Breast epithelium (tissue), 4 donors: ENCODE data around the gene RERE. TPM values are rescaled to one million over a fixed set of nuclear protein-coding genes. Genes with fewer than 3 reads are reported as not detected.

Experiments used
- DNase-seq, 2 donors: peaks; one replicate each; pipeline ENCODE4 v3.0.0-alpha.2; 2019; ENCODE audit warnings: low spot score in 2 of 2
- H3K27ac ChIP-seq, 2 donors: fragments of 200-600 bp; sonication (generic) in 1 of 2; one replicate each; pipeline ENCODE4 v1.5.1; 2016 to 2019; ENCODE audit warnings: mild to moderate bottlenecking in 1 of 2
- H3K27me3 ChIP-seq, 2 donors: fragments of 200-600 bp; sonication (generic) in 1 of 2; one replicate each; pipeline versions ENCODE4 v1.5.1 to v1.6.0; 2017 to 2019; ENCODE audit warnings: control low read depth in 1 of 2, mild to moderate bottlenecking in 1 of 2
- H3K36me3 ChIP-seq: fragments of 200-600 bp; one replicate; pipeline ENCODE4 v1.5.1; 2019
- H3K4me1 ChIP-seq, 2 donors: fragments of 200-600 bp; sonication (generic); one replicate each; pipeline ENCODE4 v1.5.1; 2016 to 2019; ENCODE audit warnings: control low read depth in 1 of 2
- H3K4me3 ChIP-seq, 3 donors: fragments of 200-600 bp; sonication (generic); 1 replicate in 2 of 3; 2 replicates in 1 of 3; pipeline ENCODE4 v1.5.1; 2016 to 2019; ENCODE audit warnings: mild to moderate bottlenecking in 3 of 3, moderate library complexity in 2 of 3
- H3K9me3 ChIP-seq, 2 donors: fragments of 200-600 bp; sonication (generic) in 1 of 2; one replicate each; pipeline ENCODE4 v1.5.1; 2016 to 2019; ENCODE audit warnings: control low read depth in 1 of 2
- POLR2A ChIP-seq: fragments of 450-650 bp; IDR thresholded peaks from one replicate; pipeline ENCODE4 v1.6.1; 2016; ENCODE audit warnings: antibody characterized with exemption, mild to moderate bottlenecking, moderate library complexity
- POLR2AphosphoS5 ChIP-seq, 3 donors: sonication (generic); formaldehyde crosslinking; IDR thresholded peaks; one replicate each; pipeline ENCODE4 v1.6.1; 2017; ENCODE audit warnings: antibody characterized with exemption in 3 of 3
- intact Hi-C: fragments of 100-400 bp; cut with DNase I; formaldehyde crosslinking; loops from one replicate; pipeline ENCODE4 v1.15.1; 2023; ENCODE audit warnings: low total_unique reads
- total RNA-seq, 3 donors: library from RNA; depleted of rRNA; stranded (reverse); fragments of >200 nt; gene quantifications; one replicate each; pipeline ENCODE4 v1.1.0, GENCODE V29; 2016
- TF ChIP-seq, protein P1 (sequence below), 3 donors: fragments of 450-650 bp; IDR thresholded peaks; one replicate each; pipeline ENCODE4 v1.5.1; 2016 to 2017; ENCODE audit warnings: antibody characterized with exemption in 3 of 3, mild to moderate bottlenecking in 3 of 3, moderate library complexity in 3 of 3

The RERE gene
- total RNA-seq, 3 donors from 2014 or later: 65.8 to 166 (median 123) TPM

DNA sequence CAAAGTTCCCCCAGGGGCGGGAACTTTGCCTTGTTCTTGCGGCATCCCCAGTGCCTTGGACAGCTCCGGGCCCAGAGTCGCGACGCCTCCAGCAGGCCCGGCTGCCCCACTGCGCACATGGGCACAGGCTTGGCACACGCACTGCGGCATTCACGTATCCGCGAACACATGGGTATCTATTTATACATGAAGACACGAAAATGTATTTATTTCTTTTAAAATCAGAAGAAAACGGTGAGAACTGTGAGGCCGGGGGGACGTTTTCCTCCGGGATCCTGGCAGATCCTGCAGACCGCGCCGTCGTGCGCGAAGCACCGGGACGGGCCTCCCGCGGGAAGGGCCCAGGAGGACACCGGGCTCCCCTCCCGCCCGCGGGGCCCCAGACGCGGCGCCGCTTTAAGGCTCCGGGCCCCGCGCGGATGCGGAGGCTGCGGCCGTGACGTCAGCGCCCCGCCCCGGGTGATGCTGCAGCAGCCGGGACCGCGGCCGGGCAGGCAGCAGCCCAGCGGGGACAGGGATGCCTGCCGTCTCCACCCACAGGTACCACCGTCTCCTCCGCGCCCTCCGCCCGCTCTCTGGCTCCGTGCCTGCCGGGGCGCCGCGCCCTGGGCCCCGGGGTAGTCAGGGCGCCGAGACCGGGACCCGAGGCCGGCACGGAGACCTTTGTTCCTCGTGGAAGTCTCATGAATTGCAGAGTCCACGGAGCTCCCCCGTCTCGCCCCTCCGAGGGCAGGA, 499.6 kb downstream of the RERE start, which contains the start of gene SLC45A1:
Gene SLC45A1, plus strand, starts transcription at position 468 of the 735 bp plus-strand sequence. CDS start 6,216 bp downstream, outside the sequence.
- peaks cover 3 to 4% of the 10 kb centered on the region in 2 donors for H3K4me1 ChIP-seq
- H3K27me3 ChIP-seq: no peaks in the 10 kb centered on the region
- peak within 1 kb of the TSS; percentile 29 to 38 for H3K27ac ChIP-seq
- DNase-seq: peak; percentile 55 to 70
- H3K4me3 ChIP-seq: peak within 1 kb of the TSS; percentile 62 to 92 (median 68)
- H3K36me3 ChIP-seq: no peaks in the 10 kb centered on the region
- TF ChIP-seq POLR2A (no peak), POLR2AphosphoS5 (IDR thresholded peaks at IDR 0.05) (peak in 1 of 3 donors; percentile 6)
- H3K9me3 ChIP-seq: no peaks in the 10 kb centered on the region
- intact Hi-C loops: loop anchor here (10.0 kb wide), 1 partner anchor 333 kb away; no protein-coding TSS in a partner anchor

DNA sequence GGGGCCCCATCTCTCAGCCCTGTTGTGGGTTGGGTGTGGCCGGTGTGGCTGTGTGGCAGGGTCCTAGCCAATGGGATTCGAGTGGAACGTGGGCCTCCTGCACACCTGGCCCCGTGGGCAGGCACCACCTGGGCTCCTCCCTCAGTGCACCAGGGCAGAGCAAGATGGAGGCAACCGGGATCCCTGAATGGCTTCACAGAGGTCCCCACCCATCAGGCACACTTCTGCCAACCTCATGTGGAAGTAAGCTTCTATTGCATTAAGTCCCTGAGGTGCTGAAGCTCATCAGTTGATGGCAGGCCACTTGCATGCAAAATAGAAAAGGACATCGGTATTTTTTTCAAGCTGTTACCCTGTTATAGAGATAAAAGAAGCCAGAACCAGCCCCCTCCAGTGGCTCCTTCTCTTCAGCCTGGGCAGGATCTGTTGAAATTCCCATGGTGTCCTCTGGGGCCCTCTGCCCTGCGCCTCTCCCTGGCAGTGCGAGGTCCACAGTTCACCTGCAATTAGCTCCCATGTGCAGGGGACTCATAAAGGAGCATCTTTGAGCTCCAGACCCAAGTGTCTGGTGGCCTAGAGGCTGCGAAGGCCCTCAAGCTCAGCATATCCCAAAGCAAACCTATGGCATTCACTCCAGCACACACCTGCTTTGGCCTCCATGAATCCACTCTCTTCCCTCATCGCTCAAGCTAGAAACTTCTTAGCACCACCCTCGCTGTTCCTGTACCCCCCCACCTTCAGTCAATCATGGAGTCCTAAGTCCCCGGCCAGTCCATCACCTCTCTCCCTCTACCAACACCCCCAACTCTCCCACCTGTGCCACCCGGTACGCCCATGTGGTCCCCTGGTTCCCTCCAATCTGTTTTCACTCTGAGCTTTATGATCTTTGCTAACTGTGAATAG, 501.6 kb downstream of the RERE start:
- intact Hi-C loops: loop anchor here (10.0 kb wide), 1 partner anchor 331 kb away; no protein-coding TSS in a partner anchor
- Histone ChIP-seq H3K36me3 (no peaks in the 10 kb centered on the region), H3K9me3 (no peaks in the 10 kb centered on the region), H3K4me1 (peaks cover 3 to 4% of the 10 kb centered on the region in 2 donors), H3K4me3 (no peak overlapping the region), H3K27me3 (no peaks in the 10 kb centered on the region), H3K27ac (no peak overlapping the region)
- TF ChIP-seq POLR2AphosphoS5 (IDR thresholded peaks at IDR 0.05): no peak
- TF ChIP-seq, protein P1, sequence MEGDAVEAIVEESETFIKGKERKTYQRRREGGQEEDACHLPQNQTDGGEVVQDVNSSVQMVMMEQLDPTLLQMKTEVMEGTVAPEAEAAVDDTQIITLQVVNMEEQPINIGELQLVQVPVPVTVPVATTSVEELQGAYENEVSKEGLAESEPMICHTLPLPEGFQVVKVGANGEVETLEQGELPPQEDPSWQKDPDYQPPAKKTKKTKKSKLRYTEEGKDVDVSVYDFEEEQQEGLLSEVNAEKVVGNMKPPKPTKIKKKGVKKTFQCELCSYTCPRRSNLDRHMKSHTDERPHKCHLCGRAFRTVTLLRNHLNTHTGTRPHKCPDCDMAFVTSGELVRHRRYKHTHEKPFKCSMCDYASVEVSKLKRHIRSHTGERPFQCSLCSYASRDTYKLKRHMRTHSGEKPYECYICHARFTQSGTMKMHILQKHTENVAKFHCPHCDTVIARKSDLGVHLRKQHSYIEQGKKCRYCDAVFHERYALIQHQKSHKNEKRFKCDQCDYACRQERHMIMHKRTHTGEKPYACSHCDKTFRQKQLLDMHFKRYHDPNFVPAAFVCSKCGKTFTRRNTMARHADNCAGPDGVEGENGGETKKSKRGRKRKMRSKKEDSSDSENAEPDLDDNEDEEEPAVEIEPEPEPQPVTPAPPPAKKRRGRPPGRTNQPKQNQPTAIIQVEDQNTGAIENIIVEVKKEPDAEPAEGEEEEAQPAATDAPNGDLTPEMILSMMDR (IDR thresholded peaks at IDR 0.05): no peak
- TF ChIP-seq POLR2A: no peak
- DNase-seq: no peak

DNA sequence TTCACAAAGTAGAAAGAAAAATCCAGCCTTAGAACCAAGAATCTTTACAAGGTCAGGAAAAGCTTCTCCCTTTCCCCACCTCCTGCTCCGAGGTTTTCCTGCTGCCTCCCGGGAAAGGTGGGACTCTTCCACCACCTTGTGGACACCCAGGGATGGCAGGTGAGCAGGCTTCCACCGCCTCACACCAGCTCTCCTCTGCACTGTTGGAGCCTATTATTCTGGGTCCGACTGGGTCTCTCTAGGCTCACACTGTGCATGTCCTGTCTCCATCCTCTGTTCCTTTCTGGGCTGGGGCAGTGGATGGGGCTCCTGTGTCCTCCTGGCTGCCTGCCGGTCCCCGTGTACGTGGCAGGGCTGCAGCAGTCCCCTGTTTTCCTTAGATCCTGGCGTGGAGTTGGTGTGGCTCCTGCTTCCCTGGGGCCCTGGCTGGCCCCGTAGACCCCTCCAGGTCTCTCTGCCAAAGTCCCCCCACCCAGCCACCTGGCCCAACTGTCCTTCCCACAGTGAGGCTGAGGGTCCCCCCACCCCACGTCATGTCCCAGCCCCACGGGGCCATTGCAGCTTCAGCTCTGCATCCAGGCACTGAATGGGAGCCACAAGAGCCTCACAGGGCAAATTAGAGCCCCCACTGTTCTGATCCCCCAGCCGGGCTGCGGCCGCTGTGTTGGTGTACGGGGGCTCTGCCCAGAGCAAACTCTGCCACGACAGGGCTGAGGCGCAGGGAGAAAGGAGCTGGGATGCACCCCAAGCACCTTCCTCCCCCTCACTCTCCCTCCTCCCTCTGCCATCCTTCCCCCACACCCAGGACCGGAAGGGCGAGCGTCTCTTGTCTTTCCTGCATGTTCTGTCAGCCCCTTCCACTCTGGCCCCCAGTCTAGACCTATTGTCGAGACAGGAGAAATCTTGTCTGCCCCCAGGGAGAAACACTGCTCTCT, 502.8 kb downstream of the RERE start:
- Histone ChIP-seq H3K9me3 (no peaks in the 10 kb centered on the region), H3K4me1 (peaks cover 3 to 4% of the 10 kb centered on the region in 2 donors), H3K27me3 (no peaks in the 10 kb centered on the region), H3K4me3 (no peak overlapping the region), H3K27ac (no peak overlapping the region), H3K36me3 (no peaks in the 10 kb centered on the region)
- no peak for TF ChIP-seq POLR2A
- TF ChIP-seq, protein P1 (IDR thresholded peaks at IDR 0.05): peak; percentile 87 to 98 (median 96)
- TF ChIP-seq POLR2AphosphoS5 (IDR thresholded peaks at IDR 0.05): peak in 2 of 3 donors; percentile 71 to 81
- DNase-seq: peak; percentile 80 to 84
- intact Hi-C loops: loop anchor here (5.0 to 10.0 kb wide), 2 partner anchors 297 to 330 kb away; no protein-coding TSS in a partner anchor

DNA sequence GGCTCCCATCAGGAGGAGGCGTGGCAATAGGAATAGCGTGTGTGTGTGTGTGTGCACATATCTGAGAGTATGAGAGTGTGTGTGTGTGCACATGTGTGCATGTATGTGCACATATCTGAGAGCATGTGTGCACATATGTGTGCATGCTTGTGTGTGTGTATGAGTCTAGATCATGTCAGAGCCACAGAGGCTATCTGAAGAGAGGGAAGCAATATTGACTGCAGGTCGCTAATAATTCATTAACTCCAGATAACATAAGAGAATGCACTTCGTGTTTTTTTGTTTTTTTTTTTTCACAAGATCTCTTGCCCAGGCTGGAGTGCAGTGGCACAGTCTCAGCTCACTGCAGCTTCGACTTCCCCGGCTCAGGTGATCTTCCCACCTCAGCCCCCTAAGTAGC, 504.2 kb downstream of the RERE start:
- Histone ChIP-seq H3K4me1 (peaks cover under 1% of the 10 kb centered on the region in 2 donors), H3K27me3 (no peaks in the 10 kb centered on the region), H3K9me3 (no peaks in the 10 kb centered on the region), H3K4me3 (no peak overlapping the region), H3K27ac (no peak overlapping the region), H3K36me3 (no peaks in the 10 kb centered on the region)
- DNase-seq: no peak
- intact Hi-C loops: loop anchor here (5.0 to 10.0 kb wide), 2 partner anchors 296 to 328 kb away; no protein-coding TSS in a partner anchor
- TF ChIP-seq POLR2AphosphoS5 (IDR thresholded peaks at IDR 0.05): no peak
- TF ChIP-seq POLR2A: no peak
- TF ChIP-seq, protein P1 (IDR thresholded peaks at IDR 0.05): no peak
